Psoas muscle (tissue), 8 donors: ENCODE measurements around the gene ISLR. TPM values are rescaled to one million over a fixed set of nuclear protein-coding genes. Genes with fewer than 3 reads are reported as not detected.
"Not testable (repeated sequence)": the region's sequence is repeated elsewhere in the genome, so short reads cannot be mapped to it uniquely, and the experiment has no call there.

ENCODE experiments used
- ATAC-seq, 4 donors: fragments of 200-7000 bp; cut with Tn5 transposase; one replicate each; pipeline ENCODE4 v1.9.1; 2020; ENCODE audit warnings: moderate library complexity in 3 of 4, mild to moderate bottlenecking in 2 of 4
- DNase-seq, 2 donors: peaks; one replicate each; pipeline ENCODE4 v3.0.0-alpha.2; 2020
- H3K27ac ChIP-seq: fragments of 200-600 bp; one replicate; pipeline ENCODE4 v1.8.0; 2022
- H3K27me3 ChIP-seq, 3 donors: fragments of 200-600 bp in 1 of 3; one replicate each; pipeline versions ENCODE4 v1.6.1 to v1.8.0; 2013 to 2022; ENCODE audit warnings: low read length in 2 of 3, mild to moderate bottlenecking in 2 of 3, moderate library complexity in 1 of 3; ENCODE audit not compliant: insufficient read depth in 3 of 3
- H3K36me3 ChIP-seq, 2 donors: fragments of 200-600 bp in 1 of 2; one replicate each; pipeline versions ENCODE4 v1.6.1 to v1.8.0; 2013 to 2022; ENCODE audit warnings: low read depth in 1 of 2, mild to moderate bottlenecking in 1 of 2, moderate library complexity in 1 of 2; ENCODE audit not compliant: insufficient read depth in 1 of 2
- H3K4me1 ChIP-seq: fragments of 200-600 bp; one replicate; pipeline ENCODE4 v1.8.0; 2022
- H3K4me3 ChIP-seq: fragments of 200-600 bp; one replicate; pipeline ENCODE4 v1.8.0; 2022; ENCODE audit warnings: mild to moderate bottlenecking
- H3K9me3 ChIP-seq: fragments of 200-600 bp; one replicate; pipeline ENCODE4 v1.8.0; 2022
- WGBS, 3 donors: extraction: QIAGEN DNeasy Blood & Tissue Kit; methylation state at CpG; one replicate each; pipeline versions ENCODE4 v1.1.6 to v1.1.7; 2013; 5-methylcytosine and 5-hydroxymethylcytosine counted together
- intact Hi-C, 2 donors: fragments of 100-400 bp; cut with DNase I; formaldehyde crosslinking; loops; one replicate each; pipeline versions ENCODE4 v1.11.0 to v1.14.2; 2022
- polyA plus RNA-seq, 3 donors: library from polyadenylated mRNA; stranded (reverse); fragments of 200-250 nt; gene quantifications; one replicate each; pipeline ENCODE4 v1.2.3, GENCODE V29; 2013
- total RNA-seq, 4 donors: library from RNA; stranded (reverse); fragmentation: NEBNext Ultra II Directional in 2 of 4; extraction: Animal tissue kit (Norgen Biotek cat#: 25700) in 2 of 4; gene quantifications; one replicate each; pipeline versions ENCODE4 v1.2.1 to v1.2.4, GENCODE V29; 2021 to 2023
- TF ChIP-seq, protein P1 (sequence below): fragments of 200-600 bp; IDR thresholded peaks from one replicate; pipeline ENCODE4 v1.8.0; 2022; ENCODE audit warnings: antibody characterized with exemption
- donor health status: healthy with polysubstance abuse.
- donor health status: DM: no; HTN: no; CAD: no; lungs with moderate emphysema.
- donor health status: Bipolar disorder and iron deficiency.
- donor health status: healthy.
- donor health status: DM: yes; HTN: yes; CAD: no.
- donor health status: DM: no; HTN: no; CAD: no.
- donor health status: DM: no; HTN: no; CAD: no.
- donor health status: DM: yes; HTN: yes; CAD: no.

The ISLR gene
- total and polyA plus RNA-seq, 7 donors, result 2.6 to 18.0 (median 4.1) TPM

DNA sequence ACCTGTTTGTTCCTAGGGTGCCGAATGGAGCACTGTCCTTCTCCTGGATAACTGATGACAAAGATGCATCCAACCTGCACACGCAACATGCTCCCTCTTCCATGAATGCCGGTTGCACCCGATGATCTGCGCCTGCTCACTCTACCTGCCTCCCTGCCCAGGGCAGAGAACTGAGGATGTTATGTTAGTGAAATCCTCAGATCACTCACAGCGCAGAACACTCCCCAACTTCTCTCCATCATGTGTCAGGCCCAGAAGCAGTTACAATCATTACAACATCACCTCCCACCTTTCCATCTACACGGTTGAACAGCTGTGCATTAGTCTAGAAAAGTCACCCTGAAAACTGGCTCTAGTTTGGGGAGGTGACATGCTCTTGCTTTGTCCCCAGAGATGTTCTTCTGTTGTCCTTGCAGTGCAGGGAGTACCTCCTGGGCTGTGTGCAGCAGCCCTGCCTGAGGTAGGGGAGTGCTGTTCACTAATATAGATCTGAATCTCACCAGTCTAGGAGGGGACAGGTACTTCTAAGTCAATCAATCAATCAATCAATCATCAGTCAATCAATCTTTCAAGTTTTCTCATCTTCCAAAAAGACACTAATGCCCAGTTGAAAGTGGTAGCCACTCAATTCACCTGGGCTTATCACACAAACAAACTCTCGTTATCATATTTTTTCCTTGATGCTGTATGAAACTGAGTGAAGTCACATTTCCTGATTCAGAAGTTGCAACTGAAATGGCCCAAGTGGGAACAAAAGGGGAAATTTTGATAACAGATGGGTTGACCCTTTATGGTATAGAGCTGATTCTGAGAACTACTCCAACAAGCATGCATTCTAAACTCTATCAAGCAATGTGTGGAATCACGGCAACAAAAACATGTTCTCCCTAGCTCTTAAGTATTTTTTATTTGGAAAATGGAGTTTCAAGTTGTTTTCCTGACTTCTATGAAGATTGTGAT, 15.4 kb upstream of the ISLR start:
- ATAC-seq (no peak), DNase-seq (no peak)
- Histone ChIP-seq H3K4me3 (no peak overlapping the region), H3K4me1 (peaks cover 11% of the 10 kb centered on the region), H3K36me3 (no peaks in the 10 kb centered on the region), H3K27ac (no peak overlapping the region), H3K9me3 (no peaks in the 10 kb centered on the region), H3K27me3 (peaks cover 0 to 4% (median 0%) of the 10 kb centered on the region in 3 donors)
- intact Hi-C loops, result no loop called here
- 85 to 92% (median 85%) methylated on average over 9 of the region's 9 CpGs for WGBS, 3 donors
- TF ChIP-seq, protein P1, sequence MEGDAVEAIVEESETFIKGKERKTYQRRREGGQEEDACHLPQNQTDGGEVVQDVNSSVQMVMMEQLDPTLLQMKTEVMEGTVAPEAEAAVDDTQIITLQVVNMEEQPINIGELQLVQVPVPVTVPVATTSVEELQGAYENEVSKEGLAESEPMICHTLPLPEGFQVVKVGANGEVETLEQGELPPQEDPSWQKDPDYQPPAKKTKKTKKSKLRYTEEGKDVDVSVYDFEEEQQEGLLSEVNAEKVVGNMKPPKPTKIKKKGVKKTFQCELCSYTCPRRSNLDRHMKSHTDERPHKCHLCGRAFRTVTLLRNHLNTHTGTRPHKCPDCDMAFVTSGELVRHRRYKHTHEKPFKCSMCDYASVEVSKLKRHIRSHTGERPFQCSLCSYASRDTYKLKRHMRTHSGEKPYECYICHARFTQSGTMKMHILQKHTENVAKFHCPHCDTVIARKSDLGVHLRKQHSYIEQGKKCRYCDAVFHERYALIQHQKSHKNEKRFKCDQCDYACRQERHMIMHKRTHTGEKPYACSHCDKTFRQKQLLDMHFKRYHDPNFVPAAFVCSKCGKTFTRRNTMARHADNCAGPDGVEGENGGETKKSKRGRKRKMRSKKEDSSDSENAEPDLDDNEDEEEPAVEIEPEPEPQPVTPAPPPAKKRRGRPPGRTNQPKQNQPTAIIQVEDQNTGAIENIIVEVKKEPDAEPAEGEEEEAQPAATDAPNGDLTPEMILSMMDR, result no peak

DNA sequence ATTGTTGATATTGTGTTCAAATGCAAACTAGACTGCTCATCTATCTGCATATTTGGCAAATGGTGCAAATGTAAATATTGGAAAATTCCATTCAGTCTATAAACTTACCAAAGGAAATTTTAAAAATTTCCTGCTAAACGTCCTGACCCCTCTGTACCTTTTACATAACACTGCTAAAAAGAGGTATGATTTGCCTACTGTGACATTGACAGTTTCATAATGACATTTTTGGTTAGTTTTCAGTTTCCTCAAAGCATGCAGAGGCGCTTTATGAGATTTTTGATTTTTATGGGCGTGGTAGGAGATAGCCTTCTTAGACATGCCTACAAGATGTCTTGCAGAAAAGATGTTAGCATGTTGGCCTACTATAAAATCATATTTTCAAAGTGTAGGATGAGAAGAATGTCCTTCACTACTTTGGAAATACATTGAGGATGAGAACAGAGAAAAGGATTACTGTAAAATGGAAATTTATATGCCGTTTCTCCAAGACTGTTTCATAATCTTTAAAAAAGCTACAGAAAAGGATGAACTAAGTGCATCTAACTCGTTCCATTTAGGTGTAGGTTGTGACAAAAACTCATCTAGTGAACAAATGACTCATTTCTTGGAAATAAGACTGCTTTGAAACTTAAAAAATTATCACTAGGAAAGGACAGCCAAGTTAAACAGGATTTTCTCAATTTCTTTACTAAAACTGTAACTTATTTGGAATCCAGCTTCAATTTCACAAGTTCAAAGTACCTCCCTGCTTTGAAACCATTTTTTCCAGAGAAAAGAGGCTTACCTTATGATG, 14.5 kb upstream of the ISLR start:
- H3K27ac ChIP-seq, result no peak overlapping the region
- intact Hi-C loops, result no loop called here
- H3K27me3 ChIP-seq, result no peaks in the 10 kb centered on the region
- TF ChIP-seq, protein P1, result no peak
- DNase-seq, result no peak
- H3K4me1 ChIP-seq, result peaks cover 11% of the 10 kb centered on the region
- no peak for ATAC-seq
- WGBS, 3 donors, result 77 to 78% (median 77%) methylated on average over 5 of the region's 5 CpGs
- H3K36me3 ChIP-seq, result no peaks in the 10 kb centered on the region
- no peak overlapping the region for H3K4me3 ChIP-seq
- no peaks in the 10 kb centered on the region for H3K9me3 ChIP-seq

DNA sequence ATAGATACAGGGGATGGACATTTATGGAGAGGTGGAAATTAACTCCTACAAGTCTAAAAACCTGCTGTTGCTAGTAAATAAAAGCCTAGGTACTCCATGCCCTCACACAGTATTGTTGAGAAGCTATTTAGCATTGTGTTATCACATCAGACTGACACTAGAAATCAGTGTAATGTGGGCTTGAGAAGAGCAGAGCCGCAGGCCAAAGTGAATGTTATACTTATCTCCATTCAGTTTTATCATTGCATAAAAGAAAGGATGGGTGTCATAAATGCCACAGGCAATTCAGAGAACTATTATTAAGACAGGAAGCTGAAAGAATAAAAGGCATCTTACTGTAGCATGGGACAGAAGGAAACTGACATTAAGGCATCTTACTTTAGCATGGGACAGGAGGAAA, 13.7 kb upstream of the ISLR start:
- Histone ChIP-seq H3K27me3 (no peaks in the 10 kb centered on the region), H3K4me3 (no peak overlapping the region), H3K36me3 (no peaks in the 10 kb centered on the region), H3K27ac (no peak overlapping the region), H3K9me3 (no peaks in the 10 kb centered on the region), H3K4me1 (peaks cover 11% of the 10 kb centered on the region)
- TF ChIP-seq, protein P1, result no peak
- no peak for DNase-seq
- intact Hi-C loops, result no loop called here
- 93 to 98% (median 94%) methylated on average over 1 of the region's 1 CpG for WGBS, 3 donors
- no peak for ATAC-seq

DNA sequence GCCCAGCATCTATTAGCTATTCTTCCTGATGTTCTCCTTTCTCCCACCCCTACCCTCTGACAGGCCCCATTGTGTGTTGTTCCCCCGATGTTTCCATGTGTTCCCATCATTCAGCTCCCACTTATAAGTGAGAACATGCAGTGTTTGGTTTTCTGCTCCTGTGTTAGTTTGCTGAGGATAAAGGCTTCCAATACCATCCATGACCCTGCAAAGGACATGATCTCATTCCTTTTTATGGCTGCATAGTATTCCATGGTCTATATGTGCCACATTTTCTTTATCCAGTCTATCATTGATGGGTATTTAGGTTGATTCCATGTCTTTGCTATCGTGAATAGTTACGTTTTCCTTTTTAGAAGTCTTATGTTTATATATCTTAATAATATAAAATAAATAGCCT, 13.1 kb upstream of the ISLR start:
- DNase-seq, intact Hi-C loops, ATAC-seq, H3K27ac ChIP-seq, H3K9me3 ChIP-seq, H3K36me3 ChIP-seq, H3K4me3 ChIP-seq, H3K27me3 ChIP-seq: not testable (repeated sequence)
- WGBS, 3 donors, result 92 to 94% (median 92%) methylated on average over 3 of the region's 3 CpGs
- H3K4me1 ChIP-seq, result peaks cover 11% of the 10 kb centered on the region

DNA sequence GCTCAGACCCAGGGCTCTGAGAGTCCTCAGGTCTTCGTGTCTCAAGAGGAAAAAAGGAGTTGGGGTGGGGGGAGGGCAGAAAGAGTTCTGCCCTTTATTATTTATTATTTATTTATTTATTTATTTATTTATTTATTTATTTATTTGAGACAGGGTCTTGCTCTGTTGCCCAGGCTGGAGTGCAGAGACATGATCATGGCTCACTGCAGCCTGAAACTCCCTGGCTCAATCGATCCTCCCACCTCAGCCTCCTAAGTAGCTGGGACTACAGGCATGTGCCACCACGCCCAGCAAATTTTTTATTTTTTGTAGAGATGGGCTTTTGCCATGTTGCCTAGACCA, 11.3 kb upstream of the ISLR start:
- H3K9me3 ChIP-seq, H3K4me3 ChIP-seq, H3K27ac ChIP-seq, H3K36me3 ChIP-seq, intact Hi-C loops, H3K27me3 ChIP-seq, DNase-seq, H3K4me1 ChIP-seq, ATAC-seq: not testable (repeated sequence)
- 75 to 87% (median 77%) methylated on average over 3 of the region's 3 CpGs for WGBS, 3 donors
